WERI-Rb-1 (cell line): ENCODE results near the gene DIAPH1.

ENCODE experiments used
- DNase-seq: peaks from one replicate; pipeline ENCODE4 v3.0.0-alpha.2; 2020
- H3K27ac ChIP-seq: fragments of 250-450 bp; sonication (Bioruptor Pico); 2 replicates; pipeline ENCODE4 v1.5.1; 2020; ENCODE audit warnings: mild to moderate bottlenecking, moderate library complexity
- H3K27me3 ChIP-seq: fragments of 250-450 bp; sonication (Bioruptor Pico); 2 replicates; pipeline ENCODE4 v1.5.1; 2021; ENCODE audit warnings: mild to moderate bottlenecking, low read depth, moderate library complexity; ENCODE audit not compliant: insufficient read depth, severe bottlenecking
- H3K36me3 ChIP-seq: fragments of 250-450 bp; sonication (Bioruptor Pico); 2 replicates; pipeline ENCODE4 v1.5.1; 2020; ENCODE audit warnings: mild to moderate bottlenecking, moderate library complexity
- H3K4me3 ChIP-seq: 2 replicates; pipeline ENCODE4 v1.5.1; 2011; ENCODE audit warnings: low read depth, mild to moderate bottlenecking, control low read depth, low read length
- H3K9me3 ChIP-seq: fragments of 250-450 bp; sonication (Bioruptor Pico); 2 replicates; pipeline ENCODE4 v1.5.1; 2021; ENCODE audit warnings: mild to moderate bottlenecking, moderate library complexity; ENCODE audit not compliant: severe bottlenecking
- TF ChIP-seq, protein P1 (sequence below): IDR thresholded peaks from 2 replicates; pipeline ENCODE4 v1.5.1; 2011; ENCODE audit warnings: low read depth, mild to moderate bottlenecking, control low read depth, inconsistent platforms, low read length

The DIAPH1 gene

DNA sequence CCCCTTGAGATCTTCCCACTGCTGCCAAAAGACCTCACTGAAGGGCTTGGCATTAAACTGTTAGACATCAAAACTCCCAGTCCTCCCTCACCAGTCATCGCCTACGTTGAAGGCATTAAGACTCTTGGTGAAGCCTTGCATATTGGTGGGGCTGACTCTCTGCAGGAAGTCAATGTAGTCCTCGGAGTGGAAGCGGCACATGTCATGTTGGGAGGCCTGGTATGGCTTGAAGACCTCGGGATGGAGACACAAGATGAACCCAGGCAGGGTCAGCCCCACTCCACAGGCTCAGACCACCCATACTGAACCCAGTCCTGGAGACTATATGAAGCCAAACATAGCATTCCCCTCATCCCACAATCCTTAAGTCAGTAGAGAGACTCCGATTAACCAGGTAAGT lies 15.9 kb upstream of the DIAPH1 start:
- TF ChIP-seq, protein P1, sequence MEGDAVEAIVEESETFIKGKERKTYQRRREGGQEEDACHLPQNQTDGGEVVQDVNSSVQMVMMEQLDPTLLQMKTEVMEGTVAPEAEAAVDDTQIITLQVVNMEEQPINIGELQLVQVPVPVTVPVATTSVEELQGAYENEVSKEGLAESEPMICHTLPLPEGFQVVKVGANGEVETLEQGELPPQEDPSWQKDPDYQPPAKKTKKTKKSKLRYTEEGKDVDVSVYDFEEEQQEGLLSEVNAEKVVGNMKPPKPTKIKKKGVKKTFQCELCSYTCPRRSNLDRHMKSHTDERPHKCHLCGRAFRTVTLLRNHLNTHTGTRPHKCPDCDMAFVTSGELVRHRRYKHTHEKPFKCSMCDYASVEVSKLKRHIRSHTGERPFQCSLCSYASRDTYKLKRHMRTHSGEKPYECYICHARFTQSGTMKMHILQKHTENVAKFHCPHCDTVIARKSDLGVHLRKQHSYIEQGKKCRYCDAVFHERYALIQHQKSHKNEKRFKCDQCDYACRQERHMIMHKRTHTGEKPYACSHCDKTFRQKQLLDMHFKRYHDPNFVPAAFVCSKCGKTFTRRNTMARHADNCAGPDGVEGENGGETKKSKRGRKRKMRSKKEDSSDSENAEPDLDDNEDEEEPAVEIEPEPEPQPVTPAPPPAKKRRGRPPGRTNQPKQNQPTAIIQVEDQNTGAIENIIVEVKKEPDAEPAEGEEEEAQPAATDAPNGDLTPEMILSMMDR = no peak

DNA sequence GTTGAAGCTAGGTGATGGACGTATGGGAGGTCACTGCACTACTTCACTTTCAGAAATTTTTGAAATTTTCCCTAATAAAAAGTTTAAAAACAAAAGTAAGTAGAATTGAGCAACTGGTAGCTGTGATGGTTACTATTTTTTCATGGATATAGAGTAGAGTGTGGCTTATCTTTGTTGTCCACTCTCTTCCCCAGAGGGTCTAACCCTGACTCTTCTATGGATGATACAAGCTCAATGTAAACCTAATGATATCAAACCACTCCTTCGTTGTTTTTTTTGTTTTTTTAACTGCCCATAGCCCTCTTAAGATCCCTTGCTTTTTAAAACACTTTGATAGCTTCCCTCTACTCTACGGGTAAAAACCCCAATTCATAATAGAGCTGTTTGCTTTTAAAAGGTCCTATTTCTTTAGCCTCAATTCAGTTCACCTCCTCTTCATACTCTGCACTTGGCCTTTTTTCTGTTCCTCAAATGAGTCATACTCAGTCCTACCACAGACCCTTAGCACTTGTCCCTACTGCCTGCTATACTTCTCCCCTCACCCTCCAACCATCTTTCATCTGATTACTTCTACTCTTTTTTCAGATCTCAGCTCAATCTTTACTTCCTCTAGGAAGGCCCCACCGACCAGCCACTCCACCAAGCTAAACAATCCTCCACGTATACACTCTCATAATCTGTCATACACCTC lies 15.2 kb upstream of the DIAPH1 start:
- H3K36me3 ChIP-seq = peaks cover 56% of the 10 kb centered on the region
- no peak overlapping the region for H3K27ac ChIP-seq
- TF ChIP-seq, protein P1 = no peak
- H3K4me3 ChIP-seq = no peak overlapping the region
- H3K9me3 ChIP-seq = no peaks in the 10 kb centered on the region
- DNase-seq = no peak
- H3K27me3 ChIP-seq = no peaks in the 10 kb centered on the region

More for the DNA sequence above, 15.9 kb upstream of the DIAPH1 start:
- Histone ChIP-seq H3K9me3 (no peaks in the 10 kb centered on the region), H3K27me3 (no peaks in the 10 kb centered on the region), H3K36me3 (peaks cover 52% of the 10 kb centered on the region), H3K4me3 (no peak overlapping the region), H3K27ac (no peak overlapping the region)
- no peak for DNase-seq

DNA sequence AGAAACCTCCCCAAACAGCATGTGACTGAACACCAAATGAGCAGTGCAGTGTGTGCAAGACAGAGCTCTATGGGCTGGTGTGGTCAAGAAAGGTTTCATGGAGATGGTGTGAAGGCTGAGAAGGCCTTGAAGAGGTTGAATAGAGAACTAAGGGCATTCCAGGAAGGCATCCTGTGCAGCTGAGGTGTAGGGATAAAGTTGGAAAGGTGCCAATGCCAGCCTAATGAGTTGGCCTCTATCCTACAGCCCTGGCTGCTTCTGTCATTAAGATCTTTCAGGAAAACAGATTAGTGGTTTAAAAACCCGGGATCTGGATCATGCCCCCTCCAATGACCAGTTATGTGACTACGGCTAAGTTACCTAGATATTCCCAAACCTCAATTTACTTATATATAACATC lies 13.8 kb upstream of the DIAPH1 start:
- no peak overlapping the region for H3K27ac ChIP-seq
- H3K9me3 ChIP-seq = no peaks in the 10 kb centered on the region
- TF ChIP-seq, protein P1 = no peak
- DNase-seq = no peak
- no peak overlapping the region for H3K4me3 ChIP-seq
- H3K36me3 ChIP-seq = peaks cover 63% of the 10 kb centered on the region
- H3K27me3 ChIP-seq = no peaks in the 10 kb centered on the region

DNA sequence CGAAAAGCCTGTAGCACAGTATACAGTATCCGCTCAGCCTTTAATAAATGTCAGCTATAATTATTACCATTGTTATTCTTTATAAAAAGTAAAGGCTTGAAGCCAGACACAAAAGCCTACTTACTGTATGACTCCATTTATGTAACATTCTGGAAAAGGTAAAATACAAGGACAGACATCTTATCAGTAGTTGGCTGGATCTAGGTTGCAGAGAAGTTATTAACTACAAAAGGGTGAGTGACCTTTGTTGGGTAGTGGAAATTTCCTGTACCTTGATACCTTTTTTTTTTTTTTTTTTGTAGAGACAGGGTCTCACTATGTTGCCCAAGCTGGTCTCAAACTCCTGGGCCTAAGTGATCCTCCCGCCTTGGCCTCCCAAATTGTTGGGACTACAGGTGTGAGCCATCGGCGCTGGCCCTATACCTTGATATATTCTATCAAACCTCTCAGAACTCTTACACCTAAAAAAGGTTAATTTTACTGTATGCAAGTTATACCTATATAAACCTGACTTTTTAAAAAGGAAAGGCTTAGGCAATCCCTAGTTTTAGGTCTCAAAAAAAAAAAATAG lies 11.9 kb upstream of the DIAPH1 start:
- H3K9me3 ChIP-seq = no peaks in the 10 kb centered on the region
- H3K4me3 ChIP-seq = no peak overlapping the region
- peaks cover 72% of the 10 kb centered on the region for H3K36me3 ChIP-seq
- TF ChIP-seq, protein P1 = no peak
- no peak overlapping the region for H3K27ac ChIP-seq
- H3K27me3 ChIP-seq = no peaks in the 10 kb centered on the region
- DNase-seq = no peak

DNA sequence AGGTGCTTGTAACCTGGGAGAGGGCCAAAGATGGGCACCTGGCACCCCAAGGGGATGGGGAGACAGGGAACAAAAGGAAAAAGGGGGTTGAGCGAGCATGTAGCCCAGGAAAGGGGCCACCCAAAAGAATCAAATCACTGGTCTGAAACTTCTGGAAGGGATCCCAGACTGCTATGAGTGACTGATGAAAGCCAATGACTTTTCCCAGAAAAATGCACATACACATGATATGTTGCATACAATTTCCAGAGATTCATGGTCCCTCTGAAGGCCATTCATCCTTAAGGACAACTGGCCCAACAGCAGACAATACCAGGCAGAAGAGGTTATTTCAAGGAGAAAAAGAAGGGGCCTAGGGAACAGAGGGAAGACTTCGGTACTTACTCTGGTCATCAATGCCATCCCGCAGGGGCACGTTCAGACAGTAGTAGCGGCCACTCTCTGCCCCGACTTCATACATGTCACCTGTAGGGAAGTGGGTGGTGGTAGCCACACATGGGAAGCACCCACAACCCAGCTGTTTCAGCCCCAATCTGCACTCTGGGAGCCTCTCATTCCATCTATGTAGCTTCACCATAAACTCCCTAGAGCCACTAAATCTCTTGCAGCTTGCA lies 9.5 kb upstream of the DIAPH1 start:
- TF ChIP-seq, protein P1 = no peak
- peaks cover 71% of the 10 kb centered on the region for H3K36me3 ChIP-seq
- no peak for DNase-seq
- no peaks in the 10 kb centered on the region for H3K27me3 ChIP-seq
- H3K4me3 ChIP-seq = no peak overlapping the region
- H3K27ac ChIP-seq = no peak overlapping the region
- no peaks in the 10 kb centered on the region for H3K9me3 ChIP-seq
